ENCODE data around the gene POLR2J3.
"Not testable (repeated sequence)": the region's sequence is repeated elsewhere in the genome, so short reads cannot be mapped to it uniquely, and the experiment has no call there.

GRCh38 chr7:102615930-102616329, 43.5 kb upstream of the POLR2J3 start:
- not testable (repeated sequence) for TF ChIP-seq ZNF565 (CRISPR knock-in tag; conservative IDR thresholded peaks at IDR 0.05; ENCODE audit: low read depth); ARNTL (CRISPR knock-in tag; IDR thresholded peaks at IDR 0.05; ENCODE audit: borderline replicate concordance, low read depth); ZFP3 (CRISPR knock-in tag; IDR thresholded peaks at IDR 0.05); OSR1 (CRISPR knock-in tag; IDR thresholded peaks at IDR 0.05); RARB (CRISPR knock-in tag; IDR thresholded peaks at IDR 0.05); PATZ1 (CRISPR knock-in tag; IDR thresholded peaks at IDR 0.05; ENCODE audit: borderline replicate concordance); CSRNP3 (CRISPR knock-in tag; IDR thresholded peaks at IDR 0.05); TSHZ2 (CRISPR knock-in tag; IDR thresholded peaks at IDR 0.05); CSDC2 (CRISPR knock-in tag; IDR thresholded peaks at IDR 0.05); ZNF70 (CRISPR knock-in tag; IDR thresholded peaks at IDR 0.05)

Measured in SK-N-SH treated with all-trans-retinoic acid at 6 μM for 48 hours (cell line).